LNCaP clone FGC (cell line): ENCODE data around the gene THBS3.

ENCODE experiments used
- DNase-seq: peaks from one replicate; pipeline ENCODE4 v3.0.0-alpha.2; 2011; ENCODE audit warnings: low read depth
- H3K4me3 ChIP-seq: 2 replicates; pipeline ENCODE4 v1.5.1; 2011; ENCODE audit warnings: mild to moderate bottlenecking, low read depth, low read length, control low read depth
- TF ChIP-seq, protein P1 (sequence below): IDR thresholded peaks from 2 replicates; pipeline ENCODE4 v1.5.1; 2012; ENCODE audit warnings: mild to moderate bottlenecking; ENCODE audit not compliant: control insufficient read depth, insufficient read depth; ENCODE audit errors: extremely low read depth

The THBS3 gene

DNA sequence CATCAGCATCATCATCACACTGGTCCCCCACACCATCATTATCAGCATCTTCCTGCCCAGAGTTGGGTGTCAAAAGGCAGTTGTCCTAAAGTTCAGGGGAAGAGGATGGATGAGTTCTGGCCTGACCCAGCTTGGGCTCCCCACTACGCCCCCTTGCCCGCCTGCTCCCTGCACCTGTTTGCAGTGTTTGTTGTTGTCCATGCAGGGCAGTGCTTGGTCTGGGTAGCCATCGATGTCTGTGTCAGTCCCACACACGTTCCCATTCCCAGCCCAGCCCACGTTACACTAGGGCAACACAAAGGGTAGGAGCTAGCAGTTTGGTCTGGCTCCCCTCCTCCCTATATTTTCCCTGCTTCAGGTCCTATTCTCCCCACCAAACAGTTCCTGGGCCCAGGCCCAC lies 6.8 kb downstream of the THBS3 start:
- H3K4me3 ChIP-seq, result no peak overlapping the region
- TF ChIP-seq, protein P1, sequence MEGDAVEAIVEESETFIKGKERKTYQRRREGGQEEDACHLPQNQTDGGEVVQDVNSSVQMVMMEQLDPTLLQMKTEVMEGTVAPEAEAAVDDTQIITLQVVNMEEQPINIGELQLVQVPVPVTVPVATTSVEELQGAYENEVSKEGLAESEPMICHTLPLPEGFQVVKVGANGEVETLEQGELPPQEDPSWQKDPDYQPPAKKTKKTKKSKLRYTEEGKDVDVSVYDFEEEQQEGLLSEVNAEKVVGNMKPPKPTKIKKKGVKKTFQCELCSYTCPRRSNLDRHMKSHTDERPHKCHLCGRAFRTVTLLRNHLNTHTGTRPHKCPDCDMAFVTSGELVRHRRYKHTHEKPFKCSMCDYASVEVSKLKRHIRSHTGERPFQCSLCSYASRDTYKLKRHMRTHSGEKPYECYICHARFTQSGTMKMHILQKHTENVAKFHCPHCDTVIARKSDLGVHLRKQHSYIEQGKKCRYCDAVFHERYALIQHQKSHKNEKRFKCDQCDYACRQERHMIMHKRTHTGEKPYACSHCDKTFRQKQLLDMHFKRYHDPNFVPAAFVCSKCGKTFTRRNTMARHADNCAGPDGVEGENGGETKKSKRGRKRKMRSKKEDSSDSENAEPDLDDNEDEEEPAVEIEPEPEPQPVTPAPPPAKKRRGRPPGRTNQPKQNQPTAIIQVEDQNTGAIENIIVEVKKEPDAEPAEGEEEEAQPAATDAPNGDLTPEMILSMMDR, result no peak
- no peak for DNase-seq

DNA sequence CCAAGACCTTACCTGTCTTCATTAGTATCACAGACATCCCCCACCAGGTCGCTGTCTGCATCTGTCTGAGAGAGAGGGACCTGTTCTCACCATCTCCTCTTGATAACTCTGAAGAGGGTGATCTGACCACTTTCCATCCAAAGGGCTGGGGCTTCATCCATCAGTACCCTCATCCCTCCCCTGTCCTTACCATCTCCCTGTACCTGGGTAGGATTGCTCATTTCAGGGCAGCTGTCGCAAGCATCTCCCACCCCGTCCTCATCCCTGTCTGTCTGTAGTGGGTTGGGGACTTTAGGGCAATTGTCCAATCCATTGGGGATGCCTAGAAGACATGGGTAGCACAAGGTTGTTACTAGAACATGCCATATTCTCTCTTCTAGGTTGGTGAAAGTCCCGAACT lies 7.9 kb downstream of the THBS3 start:
- no peak overlapping the region for H3K4me3 ChIP-seq
- DNase-seq, result no peak
- TF ChIP-seq, protein P1, result no peak

DNA sequence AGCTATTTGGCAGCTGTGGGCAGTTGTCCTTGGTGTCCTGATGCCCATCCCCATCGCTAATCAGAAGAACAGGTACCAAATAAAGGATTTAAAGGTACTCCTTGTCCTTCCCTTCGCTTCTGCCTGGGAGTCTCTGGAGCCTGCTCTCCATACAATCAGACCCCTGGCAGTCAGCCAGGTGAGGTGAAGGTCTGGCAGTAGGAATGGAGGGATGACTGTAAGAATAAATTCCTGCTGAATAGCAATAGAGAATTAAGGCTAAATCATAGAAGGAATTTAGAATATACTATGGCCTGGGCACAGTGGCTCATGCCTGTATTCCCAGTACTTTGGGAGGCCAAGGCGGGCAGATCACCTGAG lies 9.2 kb downstream of the THBS3 start:
- TF ChIP-seq, protein P1, result no peak
- no peak overlapping the region for H3K4me3 ChIP-seq
- DNase-seq, result no peak

DNA sequence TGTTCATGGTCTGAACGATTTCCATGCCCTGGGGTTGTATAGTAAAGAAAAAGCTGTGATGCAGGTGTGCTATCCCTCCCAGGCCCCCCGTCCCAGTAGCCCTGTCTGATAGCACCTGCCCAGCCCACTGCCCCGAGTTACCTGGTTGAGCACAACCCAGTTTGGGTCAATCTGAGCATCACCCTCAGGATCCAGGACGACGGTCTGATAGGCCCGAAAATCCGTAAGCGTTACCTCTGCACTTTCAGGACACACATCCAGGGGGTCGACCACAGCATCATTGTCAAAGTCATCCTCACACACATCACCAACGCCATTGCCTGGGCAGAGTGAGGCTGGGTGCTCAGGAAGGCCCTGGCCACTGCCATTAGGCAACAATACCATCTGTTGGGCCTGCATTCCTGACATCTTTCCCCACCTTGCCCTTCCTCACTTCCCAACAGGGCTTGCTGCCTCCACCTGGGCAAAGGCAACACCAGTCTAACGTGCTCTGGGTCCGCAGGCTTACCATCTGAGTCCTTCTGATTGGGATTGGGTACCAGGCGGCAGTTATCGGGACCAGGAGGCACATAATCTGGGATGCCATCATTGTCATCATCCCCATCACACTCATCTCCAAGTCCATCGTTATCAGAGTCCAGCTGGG lies 9.7 kb downstream of the THBS3 start:
- H3K4me3 ChIP-seq, result no peak overlapping the region
- no peak for DNase-seq
- TF ChIP-seq, protein P1, result no peak

DNA sequence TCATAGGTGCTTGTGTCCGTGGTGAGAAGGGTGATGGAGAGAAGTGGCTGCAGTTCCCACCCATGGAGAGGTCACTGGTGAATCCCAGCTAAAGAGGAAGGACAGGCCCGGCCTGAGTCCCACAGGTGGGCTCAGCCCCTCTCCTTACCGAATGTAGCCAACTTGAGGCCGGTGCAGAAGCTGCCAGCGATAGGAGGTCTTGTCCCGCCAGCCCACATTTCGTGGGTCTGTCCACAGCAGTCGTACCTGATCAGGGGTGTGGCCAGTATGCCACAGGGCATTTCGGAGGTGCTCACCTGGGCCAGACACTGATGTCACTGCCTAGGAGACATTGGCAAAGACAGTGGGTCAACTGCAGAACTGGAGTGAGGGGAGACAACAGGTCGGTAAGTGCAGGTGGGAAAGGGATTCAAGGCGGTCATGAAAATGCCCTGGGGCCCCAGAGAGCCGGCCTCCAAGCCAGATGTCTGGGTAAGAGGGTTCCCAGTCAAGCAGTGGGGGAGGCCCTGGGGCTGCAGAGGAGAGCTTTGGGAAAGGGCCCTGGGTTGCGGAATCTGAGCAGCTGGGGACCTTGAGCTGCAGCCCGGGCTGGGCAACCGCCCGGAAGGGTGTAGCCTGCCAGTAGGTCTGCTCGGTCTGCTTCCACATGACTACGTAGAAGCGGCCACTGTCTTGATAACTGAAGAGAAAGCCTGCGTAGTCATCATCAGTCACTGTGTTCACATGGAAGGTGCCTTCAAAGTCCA lies 10.6 kb downstream of the THBS3 start:
- no peak for DNase-seq
- TF ChIP-seq, protein P1, result no peak
- H3K4me3 ChIP-seq, result no peak overlapping the region

DNA sequence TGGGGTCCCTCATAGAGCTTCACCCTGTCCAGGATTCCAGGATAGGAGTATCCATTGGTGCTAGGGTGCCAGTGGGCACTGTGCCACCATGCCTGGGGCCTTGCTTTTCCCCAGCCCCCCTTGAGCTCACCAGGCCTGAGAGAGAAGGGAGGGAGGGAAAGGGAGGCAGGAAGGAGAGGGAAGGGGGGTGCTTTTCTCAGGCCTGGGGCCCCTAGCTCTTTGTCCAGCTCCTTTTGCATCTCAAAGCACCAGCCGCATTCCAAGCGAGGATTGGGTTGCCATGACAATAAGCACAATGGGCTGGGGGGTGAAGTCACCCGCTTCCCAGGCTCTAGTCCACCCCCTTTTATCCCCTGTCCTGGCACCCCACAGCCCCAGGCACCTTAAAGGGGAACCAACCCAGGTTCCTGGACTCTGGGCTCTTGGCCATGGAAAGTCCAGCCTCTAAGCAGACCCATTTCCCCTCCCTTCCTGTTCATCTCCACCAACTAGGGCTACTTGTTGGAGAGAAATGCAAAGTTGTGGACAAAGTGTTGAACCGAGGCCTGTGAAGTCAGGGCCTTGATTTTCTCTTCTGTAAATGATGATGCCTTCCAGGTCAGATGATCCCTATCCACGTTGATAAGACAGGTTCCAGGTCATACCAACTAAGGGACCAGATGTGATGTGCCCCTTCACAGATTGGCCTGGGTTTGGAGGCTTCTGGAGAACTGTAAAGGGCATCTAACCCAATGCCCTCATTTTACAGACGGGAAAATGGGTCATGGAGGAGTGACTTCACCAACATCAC lies 11.4 kb downstream of the THBS3 start:
- TF ChIP-seq, protein P1, result no peak
- no peak overlapping the region for H3K4me3 ChIP-seq
- DNase-seq, result no peak
